Peyer's patch (tissue), 4 donors: ENCODE data around the gene KDM6A.

Experiments
- POLR2A ChIP-seq, 2 donors: fragments of 450-650 bp; IDR thresholded peaks; one replicate each; pipeline ENCODE4 v1.5.1; 2017; ENCODE audit warnings: antibody characterized with exemption in 2 of 2, mild to moderate bottlenecking in 2 of 2, moderate library complexity in 2 of 2
- TF ChIP-seq, protein P1 (sequence below), 6 experiments: fragments of 450-650 bp in 4 of 6; fragments of 200-600 bp in 2 of 6; sonication (generic) in 1 of 6; IDR thresholded peaks; one replicate each; pipeline ENCODE4 v1.5.1; 2017 to 2019; ENCODE audit warnings: antibody characterized with exemption in 6 of 6, mild to moderate bottlenecking in 3 of 6, moderate library complexity in 1 of 6

DNA sequence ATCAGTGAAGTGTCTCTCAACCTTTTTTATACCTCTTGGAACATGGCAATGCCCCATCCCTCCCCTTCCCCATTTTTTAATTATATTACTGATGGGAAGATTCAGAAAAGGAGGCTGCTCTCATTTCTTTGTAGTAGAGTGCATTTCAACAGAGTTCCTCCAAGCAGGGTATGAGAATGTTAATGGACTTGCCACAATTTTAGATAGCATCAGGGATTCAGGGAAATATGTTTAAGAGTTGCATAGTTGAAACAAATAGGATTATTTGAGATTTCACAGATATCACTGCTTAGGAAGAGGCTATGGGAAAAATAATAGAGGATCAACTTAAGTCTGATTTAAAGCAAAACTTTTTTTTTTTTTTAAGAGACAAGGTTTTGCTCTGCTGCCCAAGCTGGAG is 281.5 kb downstream of the KDM6A start:
- no peak for TF ChIP-seq POLR2A (IDR thresholded peaks at IDR 0.05)
- TF ChIP-seq, protein P1, sequence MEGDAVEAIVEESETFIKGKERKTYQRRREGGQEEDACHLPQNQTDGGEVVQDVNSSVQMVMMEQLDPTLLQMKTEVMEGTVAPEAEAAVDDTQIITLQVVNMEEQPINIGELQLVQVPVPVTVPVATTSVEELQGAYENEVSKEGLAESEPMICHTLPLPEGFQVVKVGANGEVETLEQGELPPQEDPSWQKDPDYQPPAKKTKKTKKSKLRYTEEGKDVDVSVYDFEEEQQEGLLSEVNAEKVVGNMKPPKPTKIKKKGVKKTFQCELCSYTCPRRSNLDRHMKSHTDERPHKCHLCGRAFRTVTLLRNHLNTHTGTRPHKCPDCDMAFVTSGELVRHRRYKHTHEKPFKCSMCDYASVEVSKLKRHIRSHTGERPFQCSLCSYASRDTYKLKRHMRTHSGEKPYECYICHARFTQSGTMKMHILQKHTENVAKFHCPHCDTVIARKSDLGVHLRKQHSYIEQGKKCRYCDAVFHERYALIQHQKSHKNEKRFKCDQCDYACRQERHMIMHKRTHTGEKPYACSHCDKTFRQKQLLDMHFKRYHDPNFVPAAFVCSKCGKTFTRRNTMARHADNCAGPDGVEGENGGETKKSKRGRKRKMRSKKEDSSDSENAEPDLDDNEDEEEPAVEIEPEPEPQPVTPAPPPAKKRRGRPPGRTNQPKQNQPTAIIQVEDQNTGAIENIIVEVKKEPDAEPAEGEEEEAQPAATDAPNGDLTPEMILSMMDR (IDR thresholded peaks at IDR 0.05), result no peak
